ENCODE results near the gene MCU.
"Not testable (repeated sequence)": the region's sequence is repeated elsewhere in the genome, so short reads cannot be mapped to it uniquely, and the experiment has no call there.

MCU gene

DNA sequence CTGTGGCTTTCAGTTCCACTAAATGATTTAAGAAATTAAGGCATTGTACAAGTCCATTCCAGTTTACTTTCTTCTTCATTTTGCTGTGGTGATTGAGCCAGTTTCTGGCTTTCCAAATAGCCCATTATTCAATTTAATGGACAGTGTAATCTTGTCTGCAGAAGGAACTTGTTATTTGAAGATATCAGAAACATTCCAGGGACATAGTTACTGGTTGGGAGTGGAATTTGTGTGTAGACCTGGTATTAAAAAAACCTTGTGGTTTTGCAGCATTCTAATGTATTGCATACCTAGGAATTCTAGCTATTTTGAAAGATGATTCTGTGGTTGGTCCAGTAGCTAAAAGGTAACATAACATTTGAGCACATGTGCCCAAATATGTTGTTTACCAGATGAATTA lies 72.2 kb downstream of the MCU start:
- no peak for DNase-seq

DNA sequence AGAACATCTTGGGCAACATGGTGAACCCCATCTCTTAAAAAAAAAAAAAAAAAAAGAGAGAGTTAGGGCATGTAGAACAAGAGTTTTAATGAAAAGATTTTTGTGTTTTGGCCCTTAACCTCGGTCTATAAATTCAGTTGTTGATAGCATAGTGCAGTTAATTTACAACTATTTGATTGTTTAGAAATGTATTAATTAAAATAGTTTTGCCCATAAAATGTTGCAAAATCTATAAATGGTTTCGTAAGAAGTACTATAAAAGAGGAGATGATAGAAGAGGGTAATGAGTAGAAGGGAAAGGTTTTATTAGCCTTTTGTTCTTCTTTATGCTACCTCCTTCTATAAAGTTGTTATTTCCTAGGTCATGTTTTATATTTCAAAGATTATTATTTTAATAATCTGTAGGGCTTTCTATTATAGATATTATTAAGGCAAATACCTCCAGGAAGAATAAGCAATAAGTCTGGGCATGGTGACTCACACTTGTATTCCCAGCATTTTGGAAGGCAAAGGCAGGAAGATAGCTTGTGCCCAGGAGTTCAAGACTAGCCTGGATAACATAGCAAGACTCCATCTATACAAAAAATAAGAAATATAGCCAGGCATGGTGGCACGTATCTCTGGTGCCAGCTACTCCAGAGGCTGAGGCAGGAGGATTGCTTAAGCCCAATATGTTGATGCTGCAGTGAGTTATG lies 73.3 kb downstream of the MCU start:
- no peak for DNase-seq

GRCh38 chr10:72771195-72771594 lies 79.3 kb downstream of the MCU start:
- not testable (repeated sequence) for DNase-seq

DNA sequence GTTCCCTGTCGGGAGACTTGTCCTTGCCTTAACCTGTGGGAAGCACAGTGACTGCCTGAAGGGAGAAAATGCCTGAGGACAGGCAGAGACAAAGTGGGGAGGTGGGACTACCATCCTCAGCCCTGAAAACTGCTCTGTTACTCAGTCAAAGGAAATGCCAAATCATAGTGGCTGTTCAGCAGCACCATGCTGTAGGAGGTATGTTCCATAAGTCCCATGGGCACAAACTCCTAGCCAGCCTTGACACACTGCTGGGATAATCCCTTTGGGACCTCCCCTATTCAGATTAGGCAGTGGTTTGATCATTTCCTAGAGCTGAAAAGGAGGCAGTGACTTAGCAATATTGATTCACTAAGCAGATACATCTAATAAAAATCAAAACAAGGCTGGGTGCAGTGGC lies 80.1 kb downstream of the MCU start:
- DNase-seq: no peak

- no peak for DNase-seq
Measured at GRCh38 chr10:72779874-72780273, 87.9 kb downstream of the MCU start.

DNA sequence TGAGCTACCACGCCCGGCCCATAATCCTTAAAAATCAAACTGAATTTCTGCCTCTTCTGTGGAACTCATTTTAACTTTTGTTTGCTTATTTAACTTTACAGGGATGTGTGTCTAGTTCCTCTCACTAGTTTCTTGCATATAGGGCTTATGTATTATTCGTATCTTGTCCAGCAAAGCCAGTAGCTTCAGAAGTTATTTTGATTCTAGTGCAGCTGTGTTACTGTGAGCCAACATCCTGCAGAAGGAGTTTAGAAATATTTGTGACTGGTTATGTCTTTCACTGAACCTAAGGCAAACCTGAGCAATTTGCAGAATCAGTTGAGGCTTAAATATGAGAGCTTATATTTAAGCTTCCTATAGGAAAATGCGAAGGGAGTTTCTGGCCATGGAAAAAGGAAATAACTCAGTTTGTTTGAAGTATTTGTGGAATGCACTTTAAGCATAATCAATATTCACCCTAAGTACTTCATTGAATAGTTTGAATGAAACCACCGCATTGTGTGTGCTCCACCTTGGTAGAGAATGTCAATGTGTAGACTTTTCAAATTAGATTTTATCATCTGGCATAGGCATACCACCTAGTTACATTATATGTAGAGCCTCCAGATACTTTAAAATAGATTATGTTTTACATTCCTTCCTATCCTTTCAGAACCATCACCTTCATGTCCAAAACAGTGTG lies 90.8 kb downstream of the MCU start:
- no peak for DNase-seq

GRCh38 chr10:72783410-72783833 lies 91.5 kb downstream of the MCU start:
- no peak for DNase-seq

- DNase-seq: no peak
Measured at GRCh38 chr10:72784551-72785351, 92.8 kb downstream of the MCU start.

GRCh38 chr10:72785409-72785808 lies 93.5 kb downstream of the MCU start:
- no peak for DNase-seq

DNA sequence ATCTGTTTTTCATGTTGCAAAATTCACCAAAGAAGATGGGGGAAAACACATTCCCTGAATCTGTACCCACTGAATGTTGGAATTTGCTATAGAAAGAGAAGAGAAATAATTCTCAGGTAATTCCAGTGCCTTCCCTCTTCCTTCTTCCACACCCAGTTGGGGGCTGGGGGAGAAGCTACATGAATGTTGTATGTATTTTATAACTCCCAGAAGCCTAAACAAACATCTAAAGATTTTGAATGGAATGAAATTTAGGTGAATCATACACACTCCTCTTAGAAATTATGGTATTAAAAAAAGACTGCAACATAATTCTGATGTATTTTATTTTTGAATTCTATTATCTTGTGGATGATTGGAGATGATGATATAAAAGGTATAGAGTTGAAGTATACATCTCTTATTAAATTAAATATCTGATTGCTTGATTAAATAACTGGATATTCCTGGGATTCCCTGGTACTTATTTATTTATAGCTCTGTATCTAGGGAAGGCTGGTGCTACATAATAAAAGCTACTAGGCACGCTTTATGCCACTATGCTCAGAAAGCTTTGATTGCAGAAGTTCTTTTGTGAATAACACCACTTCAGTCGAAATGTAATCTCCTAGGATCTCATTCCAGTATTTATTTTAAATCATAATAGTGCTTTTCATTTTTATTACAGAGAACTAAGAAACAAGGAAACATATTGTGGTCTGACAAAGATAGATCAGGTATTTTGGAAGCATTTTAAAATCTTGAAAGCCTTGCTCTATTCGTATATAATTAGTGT lies 98.5 kb downstream of the MCU start:
- no peak for DNase-seq

GRCh38 chr10:72792288-72792687 lies 100.3 kb downstream of the MCU start:
- DNase-seq: no peak

DNA sequence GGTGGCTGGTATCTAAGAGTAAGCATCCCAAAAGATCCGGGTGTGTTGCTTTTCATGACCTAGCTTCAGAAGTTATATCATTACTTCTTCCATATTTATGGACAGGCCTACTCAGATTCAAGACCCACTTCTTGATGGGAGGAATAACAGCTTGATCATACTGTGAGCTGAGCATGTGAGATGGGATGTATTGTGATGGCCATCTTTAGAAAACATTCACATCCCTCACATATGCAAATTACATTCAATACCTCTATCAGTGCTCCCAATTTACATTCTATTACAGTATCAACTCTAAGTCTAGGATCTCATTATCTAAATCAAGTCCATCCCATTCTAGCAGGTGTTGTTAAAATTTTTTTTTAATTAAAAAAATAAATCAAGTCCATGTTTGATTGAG lies 101.8 kb downstream of the MCU start:
- DNase-seq: no peak

GRCh38 chr10:72794260-72794659 lies 102.3 kb downstream of the MCU start:
- DNase-seq: no peak

DNA sequence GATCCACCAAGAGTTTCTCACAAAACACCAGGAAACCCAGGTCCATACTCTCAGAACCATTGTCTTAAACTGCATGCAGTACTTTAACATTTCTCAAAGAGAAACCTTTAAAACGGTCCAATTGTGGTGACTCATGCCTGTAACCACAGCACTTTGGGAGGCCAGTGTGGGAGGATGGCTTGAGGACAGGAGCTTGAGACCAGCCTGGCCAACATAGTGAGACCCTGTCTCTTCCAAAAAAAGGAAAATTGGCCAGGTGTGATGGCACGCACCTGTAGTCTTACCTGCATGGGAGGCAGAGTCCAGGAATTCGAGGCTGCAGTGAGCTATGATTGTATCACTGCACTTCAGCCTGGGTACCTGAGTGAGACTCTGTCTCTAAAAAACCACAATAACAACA lies 104.1 kb downstream of the MCU start:
- DNase-seq: no peak

GRCh38 chr10:72796538-72796937 lies 104.6 kb downstream of the MCU start:
- no peak for DNase-seq

- DNase-seq: no peak
Measured at GRCh38 chr10:72800000-72800740, 108.2 kb downstream of the MCU start.

DNA sequence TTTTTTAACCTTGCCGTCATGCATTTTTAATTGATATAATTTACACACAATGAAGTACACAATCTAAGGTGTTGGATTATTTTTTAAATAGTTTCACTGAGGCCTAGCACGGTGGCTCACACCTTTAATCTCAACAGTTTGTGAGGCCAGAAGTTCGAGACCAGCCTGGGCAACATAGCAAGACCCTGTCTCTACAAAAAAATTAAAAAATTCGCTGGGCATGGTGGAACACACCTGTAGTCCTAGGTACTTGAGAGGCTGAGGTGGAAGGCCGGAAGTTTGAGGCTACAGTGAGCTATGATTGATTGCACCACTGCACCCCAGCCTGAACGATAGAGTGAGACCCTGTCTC lies 108.8 kb downstream of the MCU start:
- no peak for DNase-seq

DNA sequence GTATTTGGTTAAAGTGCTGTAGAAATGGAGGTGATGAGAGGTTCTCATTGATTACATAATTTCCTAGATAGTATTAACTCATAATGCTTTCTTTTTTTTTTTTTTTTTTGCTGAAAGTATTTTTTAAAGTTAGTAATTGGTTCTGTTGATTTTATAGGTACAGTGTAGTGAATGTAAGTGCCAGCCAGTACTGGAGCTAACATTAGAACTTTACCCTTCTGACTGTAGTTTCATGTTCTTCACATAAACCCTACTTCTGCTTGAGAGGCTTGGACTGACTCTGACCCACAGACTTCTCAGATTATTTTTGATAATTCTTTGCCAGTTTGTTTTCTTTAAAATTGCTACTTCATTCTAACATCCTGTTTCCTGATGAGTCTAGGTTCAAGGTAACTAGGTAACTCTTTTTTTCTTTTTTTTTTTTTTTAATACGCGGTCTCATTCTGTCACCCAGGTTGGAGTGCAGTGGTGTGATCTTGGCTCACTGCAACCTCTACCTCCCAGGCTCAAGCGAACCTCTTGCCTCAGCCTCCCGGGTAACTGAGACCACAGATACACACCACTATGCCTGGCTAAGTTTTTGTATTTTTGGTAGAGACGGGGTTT lies 109.4 kb downstream of the MCU start:
- no peak for DNase-seq

- DNase-seq: no peak
Measured at GRCh38 chr10:72802332-72802731, 110.4 kb downstream of the MCU start.

GRCh38 chr10:72802763-72803505 lies 111.0 kb downstream of the MCU start:
- no peak for DNase-seq

GRCh38 chr10:72808001-72808400 lies 116.1 kb downstream of the MCU start:
- no peak for DNase-seq
